NCI-H1092 treated with DMSO at 0.1 percent for 48 hours (cell line): Measurements from ENCODE around the gene RPL39L.
"Not testable (repeated sequence)": the region's sequence is repeated elsewhere in the genome, so short reads cannot be mapped to it uniquely, and the experiment has no call there.

Source experiments
- DNase-seq: peaks from one replicate; lab custom pipeline; 2025; lab: John Stamatoyannopoulos, UW

Gene RPL39L

GRCh38 chr3:187139126-187139894, at the start of gene RPL39L:
TSS of gene RPL39L (minus strand) at chr3:187139496. CDS start at chr3:187121300, 18,196 bp downstream.
- DNase-seq = peak; percentile 85

DNA sequence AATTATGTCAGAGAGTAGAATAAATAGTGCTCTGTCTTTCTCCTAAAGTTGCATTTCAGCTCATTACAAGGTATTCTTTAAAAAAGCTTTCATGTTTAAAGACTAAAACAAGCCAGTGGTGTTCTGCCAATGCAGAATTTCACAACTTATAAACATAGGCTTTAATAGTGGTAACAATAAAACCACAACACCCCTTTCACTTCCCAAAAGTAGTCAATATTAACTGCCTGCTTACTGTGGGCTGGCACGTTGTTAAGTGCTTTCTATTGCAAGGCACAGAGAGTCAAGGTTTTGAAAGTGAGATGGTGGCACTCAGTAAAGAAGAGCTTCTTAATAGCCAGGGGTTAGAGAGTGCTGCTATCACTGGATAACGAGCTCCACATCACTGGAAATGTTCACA, 49.6 kb upstream of the RPL39L start:
- DNase-seq = no peak

GRCh38 chr3:187186801-187187421, 47.6 kb upstream of the RPL39L start:
- DNase-seq = no peak

DNA sequence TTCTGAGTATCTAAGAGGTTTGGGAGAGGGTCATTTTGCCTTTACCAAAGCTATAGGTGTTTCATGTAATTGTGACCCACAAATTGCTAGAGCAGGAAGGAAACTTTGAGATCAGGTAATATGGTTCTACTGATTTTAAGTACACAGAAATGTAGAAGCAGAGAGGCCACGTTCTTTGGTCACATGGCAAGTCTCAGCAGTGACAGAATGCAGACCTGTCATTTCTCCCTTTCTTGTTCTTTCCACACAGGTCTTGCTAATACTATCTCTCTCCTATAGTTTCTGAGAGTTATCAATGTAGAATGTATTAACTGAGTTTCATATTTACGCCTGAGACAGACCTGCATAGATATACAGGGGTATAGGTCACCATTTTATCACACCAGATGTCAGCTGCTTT, 47.1 kb upstream of the RPL39L start:
- no peak for DNase-seq

DNA sequence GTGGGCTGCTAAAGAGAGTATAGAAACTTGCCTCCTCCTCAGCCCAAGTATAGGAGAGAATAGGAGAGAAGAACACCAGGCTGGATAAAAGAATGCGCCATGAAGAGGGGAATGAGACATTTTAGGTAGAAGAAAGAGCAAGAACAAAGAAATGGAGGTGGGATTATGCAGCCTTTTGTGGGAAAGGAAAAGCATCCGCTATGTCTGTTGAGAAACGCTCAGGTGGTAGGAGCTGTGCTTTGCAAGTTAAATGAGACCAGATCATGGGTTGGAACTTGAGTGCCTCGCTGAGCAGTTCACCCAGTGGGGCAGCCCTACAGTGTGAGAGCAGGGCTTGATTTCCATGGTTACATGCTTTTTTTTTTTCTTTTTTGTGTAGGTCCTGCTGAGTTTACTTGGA, 46.5 kb upstream of the RPL39L start:
- DNase-seq = no peak

GRCh38 chr3:187183903-187184302, 44.6 kb upstream of the RPL39L start:
- no peak for DNase-seq

DNA sequence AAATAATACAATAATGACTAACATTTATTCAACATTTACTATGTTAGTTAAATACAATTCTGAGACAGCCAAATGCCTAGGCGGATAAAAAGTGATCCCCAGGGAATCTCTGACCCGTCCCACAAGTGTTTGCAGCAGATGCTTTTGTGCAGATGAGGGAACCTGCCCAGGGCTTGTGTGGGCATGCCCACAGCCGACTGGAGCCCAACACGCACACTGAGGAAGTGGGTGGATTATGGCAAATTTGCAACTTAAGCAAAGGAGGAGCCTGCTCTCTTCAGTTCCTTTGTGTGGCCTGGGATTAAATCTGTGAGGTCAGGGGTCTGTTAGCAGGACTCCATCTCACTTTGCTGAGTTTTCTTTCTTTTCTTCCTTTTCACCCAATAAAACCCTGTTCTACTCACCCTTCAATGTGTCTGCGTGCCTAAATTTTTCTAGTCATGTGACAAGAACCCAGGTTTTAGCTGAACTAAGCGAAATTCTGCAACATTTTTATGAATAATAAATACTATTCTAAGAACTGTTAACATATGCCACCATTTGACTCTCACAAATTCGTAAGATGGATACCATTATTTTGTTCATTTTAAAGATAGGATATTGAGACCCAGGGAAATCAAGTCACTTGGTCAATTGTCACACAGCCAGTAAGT, 44.0 kb upstream of the RPL39L start:
- DNase-seq = no peak

- no peak for DNase-seq
Measured at GRCh38 chr3:187181454-187182170, 42.3 kb upstream of the RPL39L start.

GRCh38 chr3:187172929-187173328, 33.6 kb upstream of the RPL39L start:
- no peak for DNase-seq

DNA sequence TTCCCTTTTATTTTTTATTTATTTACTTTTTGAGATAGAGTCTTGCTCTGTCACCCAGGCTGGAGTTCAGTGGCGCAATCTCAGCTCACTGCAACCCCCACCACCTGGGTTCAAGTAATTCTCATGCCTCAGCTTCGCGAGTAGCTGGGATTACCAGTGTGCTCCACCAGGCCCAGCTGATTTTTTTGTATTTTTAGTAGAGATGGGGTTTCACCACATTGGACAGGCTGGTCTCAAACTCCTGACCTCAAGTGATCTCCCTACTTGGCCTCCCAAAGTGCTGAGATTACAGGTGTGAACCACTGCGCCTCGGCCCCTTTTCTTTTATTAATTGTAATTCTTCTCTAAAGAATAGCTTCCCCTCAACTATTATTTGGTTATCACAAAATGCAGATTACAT, 31.6 kb upstream of the RPL39L start:
- not testable (repeated sequence) for DNase-seq

DNA sequence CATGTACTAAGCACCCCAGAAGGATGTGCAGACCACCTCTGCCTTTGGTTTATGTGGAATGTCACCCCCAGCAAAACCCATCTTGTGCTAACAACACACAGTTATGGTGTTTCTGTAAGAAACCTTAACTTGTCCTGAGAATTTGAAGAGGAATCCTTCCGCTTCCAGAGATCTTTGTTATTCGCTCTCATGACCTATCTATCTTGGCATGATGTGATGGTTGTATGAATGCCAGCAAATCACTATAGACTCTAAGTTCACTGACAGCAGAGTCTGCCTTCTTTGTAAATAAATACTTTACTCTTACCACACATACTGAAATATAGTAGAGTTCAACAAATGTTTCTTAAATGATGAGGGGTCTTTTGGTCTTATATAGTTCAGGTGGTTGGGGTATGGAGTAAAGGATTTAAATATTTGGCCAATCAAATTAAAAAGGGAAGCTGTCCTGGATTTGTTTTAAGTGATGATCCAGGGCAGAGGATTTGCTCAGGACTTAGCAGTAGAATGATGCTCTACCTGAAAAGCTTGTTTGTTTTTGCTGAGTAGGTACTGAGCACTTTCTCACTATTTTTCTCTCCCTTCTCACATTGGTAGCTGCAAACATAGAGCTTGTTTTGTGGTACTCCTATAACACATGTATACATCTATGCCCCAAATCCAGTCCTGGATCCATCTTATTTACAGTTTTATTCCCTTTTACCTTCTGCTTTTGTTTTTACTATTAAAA, 30.1 kb upstream of the RPL39L start:
- no peak for DNase-seq

GRCh38 chr3:187167777-187168176, 28.5 kb upstream of the RPL39L start:
- no peak for DNase-seq

- no peak for DNase-seq
Measured at GRCh38 chr3:187166750-187167149, 27.5 kb upstream of the RPL39L start.

DNA sequence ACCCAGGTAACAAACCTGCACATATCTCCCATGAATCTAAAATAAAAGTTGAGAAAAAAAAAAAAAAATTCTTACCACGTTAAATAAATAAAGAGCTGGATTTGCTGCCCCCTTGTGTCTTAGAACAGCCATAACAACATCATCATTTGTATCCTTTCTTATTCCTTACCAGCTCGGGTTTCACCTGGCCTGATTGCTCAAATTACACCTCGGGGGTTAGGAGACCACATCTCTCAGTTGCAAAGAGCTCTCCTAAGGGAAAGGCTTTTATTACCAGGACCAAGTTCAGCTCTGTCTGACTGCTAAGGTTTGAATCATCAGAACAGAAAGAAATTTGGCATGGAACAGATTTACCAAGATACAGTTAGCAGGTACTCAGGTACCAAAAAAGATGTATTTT, 25.8 kb upstream of the RPL39L start:
- DNase-seq = peak; percentile 60

GRCh38 chr3:187162265-187162953, 23.1 kb upstream of the RPL39L start:
- no peak for DNase-seq

GRCh38 chr3:187161556-187161955, 22.3 kb upstream of the RPL39L start:
- DNase-seq = no peak

DNA sequence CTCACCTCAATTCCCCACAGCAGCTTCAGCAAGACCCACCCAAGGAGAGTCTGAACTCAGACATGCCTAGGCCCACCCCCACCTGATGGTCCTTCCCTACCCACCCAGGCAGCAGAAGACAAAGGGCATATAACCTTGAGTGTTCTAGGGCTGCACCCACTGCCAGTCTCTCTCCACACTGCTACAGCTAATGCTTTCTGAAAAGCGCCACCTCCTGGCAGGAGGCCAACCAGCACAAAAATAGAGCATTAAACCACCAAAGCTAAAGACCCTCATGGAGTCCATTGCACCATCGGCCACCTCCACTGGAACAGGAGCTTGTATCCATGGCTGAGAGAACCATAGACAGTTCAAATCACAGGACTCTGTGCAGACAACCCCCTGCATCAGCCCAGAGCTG, 11.3 kb upstream of the RPL39L start:
- DNase-seq = no peak

DNA sequence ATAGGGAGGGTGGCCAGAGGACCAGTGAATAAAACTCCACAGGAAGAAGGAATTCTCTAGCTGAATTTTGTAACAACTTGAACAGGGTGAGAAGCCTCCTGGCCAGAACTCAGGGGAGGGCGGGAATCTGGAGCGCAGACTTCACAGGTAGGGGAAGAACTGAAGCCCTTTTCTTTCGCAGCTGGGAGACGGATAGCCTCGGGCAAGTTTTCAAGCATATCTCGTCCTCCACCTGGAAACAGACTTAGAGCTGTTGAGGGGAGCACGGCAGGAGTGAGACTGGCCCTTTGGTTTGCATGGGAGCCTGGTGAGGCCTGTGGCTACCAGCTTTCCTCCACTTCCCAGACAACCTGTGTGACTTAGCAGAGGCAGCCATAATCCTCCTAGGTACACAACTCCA, 10.9 kb upstream of the RPL39L start:
- no peak for DNase-seq

GRCh38 chr3:187146389-187146788, 7.1 kb upstream of the RPL39L start:
- DNase-seq = no peak

GRCh38 chr3:187145149-187145895, 6.0 kb upstream of the RPL39L start:
- DNase-seq = no peak

DNA sequence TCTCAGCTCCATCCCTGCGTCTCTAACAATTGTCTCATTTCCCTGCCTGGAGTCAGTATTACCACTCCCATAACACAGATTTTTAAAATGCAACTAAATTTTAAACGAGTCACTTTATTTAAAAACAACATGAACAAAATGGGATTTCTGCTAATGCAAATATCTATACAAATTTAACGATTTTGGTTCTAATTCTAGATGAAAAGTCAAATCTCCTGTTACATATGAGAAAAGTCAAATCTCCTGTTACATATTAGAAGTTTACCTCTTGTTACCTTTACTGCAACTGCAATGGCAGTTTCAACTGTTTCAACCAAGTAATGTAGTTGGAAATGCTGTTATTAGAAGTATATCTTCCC, 578 bp upstream of the RPL39L start:
- DNase-seq = no peak
